Subcutaneous abdominal adipose tissue (tissue), 5 donors: ENCODE results near the gene SLC29A4.
"Not testable (repeated sequence)": the region's sequence is repeated elsewhere in the genome, so short reads cannot be mapped to it uniquely, and the experiment has no call there.

Experiments
- H3K27ac ChIP-seq: one replicate; pipeline ENCODE4 v1.7.0; 2013; ENCODE audit warnings: low read depth, mild to moderate bottlenecking, inconsistent platforms, low read length, moderate library complexity
- H3K27me3 ChIP-seq, 5 donors: one replicate each; pipeline ENCODE4 v1.7.0; 2013; ENCODE audit warnings: low read length in 5 of 5, inconsistent platforms in 1 of 5; ENCODE audit not compliant: control insufficient read depth in 5 of 5, insufficient read depth in 4 of 5
- H3K36me3 ChIP-seq, 5 donors: one replicate each; pipeline ENCODE4 v1.7.0; 2013; ENCODE audit warnings: low read length in 5 of 5; ENCODE audit not compliant: control insufficient read depth in 5 of 5, insufficient read depth in 5 of 5
- H3K4me1 ChIP-seq, 5 donors: one replicate each; pipeline ENCODE4 v1.7.0; 2013; ENCODE audit warnings: low read length in 5 of 5, mild to moderate bottlenecking in 3 of 5, moderate library complexity in 1 of 5; ENCODE audit not compliant: control insufficient read depth in 5 of 5, insufficient read depth in 5 of 5
- H3K4me3 ChIP-seq, 5 donors: one replicate each; pipeline ENCODE4 v1.7.0; 2013; ENCODE audit warnings: low read length in 5 of 5, low read depth in 1 of 5
- H3K9ac ChIP-seq, 5 donors: one replicate each; pipeline ENCODE4 v1.7.0; 2013; ENCODE audit warnings: low read length in 5 of 5, mild to moderate bottlenecking in 4 of 5, moderate library complexity in 3 of 5
- H3K9me3 ChIP-seq, 5 donors: one replicate each; pipeline ENCODE4 v1.7.0; 2013; ENCODE audit warnings: low read length in 5 of 5; ENCODE audit not compliant: control insufficient read depth in 5 of 5
- donor health status: healthy.
- donor health status: healthy.
- donor health status: healthy.
- donor health status: healthy.
- donor health status: healthy.

Gene SLC29A4

GRCh38 chr7:5284304-5285281 lies 1.9 kb downstream of the SLC29A4 start:
- H3K4me1 ChIP-seq: peaks cover 0 to 20% (median 17%) of the 10 kb centered on the region in 5 donors
- peaks cover 0 to 2% (median 0%) of the 10 kb centered on the region in 5 donors for H3K36me3 ChIP-seq
- peaks cover 0 to 3% (median 0%) of the 10 kb centered on the region in 5 donors for H3K27me3 ChIP-seq
- peak overlapping the region in 3 of 5 donors; percentile 42 to 61 (median 49) for H3K4me3 ChIP-seq
- H3K27ac ChIP-seq: peak overlapping the region; percentile 30
- no peaks in the 10 kb centered on the region for H3K9me3 ChIP-seq
- peak overlapping the region in 1 of 5 donors; percentile 41 for H3K9ac ChIP-seq

- Histone ChIP-seq H3K36me3 (peaks cover 0 to 19% (median 11%) of the 10 kb centered on the region in 5 donors), H3K4me1 (peaks cover 0 to 20% (median 17%) of the 10 kb centered on the region in 5 donors), H3K27me3 (peaks cover 0 to 3% (median 0%) of the 10 kb centered on the region in 5 donors), H3K27ac (no peak overlapping the region), H3K9me3 (no peaks in the 10 kb centered on the region), H3K9ac (no peak overlapping the region), H3K4me3 (no peak overlapping the region)
Observed at GRCh38 chr7:5286933-5287332, 4.2 kb downstream of the SLC29A4 start.

GRCh38 chr7:5287373-5287772 lies 4.6 kb downstream of the SLC29A4 start:
- H3K9ac ChIP-seq, H3K27me3 ChIP-seq, H3K4me3 ChIP-seq, H3K27ac ChIP-seq, H3K9me3 ChIP-seq: not testable (repeated sequence)
- H3K4me1 ChIP-seq: peaks cover 0 to 20% (median 17%) of the 10 kb centered on the region in 5 donors
- peaks cover 0 to 21% (median 11%) of the 10 kb centered on the region in 5 donors for H3K36me3 ChIP-seq

GRCh38 chr7:5287802-5288201 lies 5.1 kb downstream of the SLC29A4 start:
- no peaks in the 10 kb centered on the region for H3K9me3 ChIP-seq
- peaks cover 0 to 21% (median 11%) of the 10 kb centered on the region in 5 donors for H3K36me3 ChIP-seq
- H3K27ac ChIP-seq: no peak overlapping the region
- no peak overlapping the region for H3K9ac ChIP-seq
- H3K4me3 ChIP-seq: no peak overlapping the region
- H3K27me3 ChIP-seq: peaks cover 0 to 3% (median 0%) of the 10 kb centered on the region in 5 donors
- H3K4me1 ChIP-seq: peaks cover 0 to 20% (median 17%) of the 10 kb centered on the region in 5 donors

- H3K27me3 ChIP-seq, H3K4me3 ChIP-seq, H3K9me3 ChIP-seq, H3K9ac ChIP-seq, H3K27ac ChIP-seq: not testable (repeated sequence)
- Histone ChIP-seq H3K36me3 (peaks cover 0 to 21% (median 11%) of the 10 kb centered on the region in 5 donors), H3K4me1 (peaks cover 0 to 18% (median 15%) of the 10 kb centered on the region in 5 donors)
Observed at GRCh38 chr7:5288560-5288959, 5.8 kb downstream of the SLC29A4 start.

- H3K9me3 ChIP-seq: peaks cover 0 to 3% (median 0%) of the 10 kb centered on the region in 5 donors
- H3K4me3 ChIP-seq: no peak overlapping the region
- peaks cover 0 to 21% (median 13%) of the 10 kb centered on the region in 5 donors for H3K36me3 ChIP-seq
- no peak overlapping the region for H3K9ac ChIP-seq
- H3K4me1 ChIP-seq: peaks cover 0 to 10% (median 8%) of the 10 kb centered on the region in 5 donors
- peaks cover 0 to 2% (median 0%) of the 10 kb centered on the region in 5 donors for H3K27me3 ChIP-seq
- H3K27ac ChIP-seq: no peak overlapping the region
Observed at GRCh38 chr7:5289355-5289754, 6.6 kb downstream of the SLC29A4 start.

DNA sequence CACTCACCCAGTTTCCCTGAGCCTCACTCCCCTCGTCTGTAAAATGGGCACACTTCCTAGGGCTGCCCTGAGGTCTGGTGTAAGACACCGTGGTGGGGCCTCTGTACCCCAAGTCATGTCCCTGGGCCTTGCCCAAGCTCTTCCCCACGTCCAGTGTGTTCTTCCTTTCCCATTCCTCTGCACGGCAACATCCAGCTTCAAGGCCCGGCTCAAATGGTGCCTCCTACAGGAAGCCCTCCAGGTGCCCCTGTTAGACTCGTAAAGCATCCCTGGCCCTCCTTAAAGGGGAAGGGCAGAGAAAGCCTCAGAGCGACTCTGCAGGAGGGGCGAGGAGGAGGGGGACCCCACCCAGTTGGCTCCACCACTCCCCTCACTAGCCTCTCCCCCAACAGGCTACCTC lies 8.6 kb downstream of the SLC29A4 start:
- Histone ChIP-seq H3K9me3 (peaks cover 0 to 5% (median 0%) of the 10 kb centered on the region in 5 donors), H3K4me1 (no peaks in the 10 kb centered on the region), H3K4me3 (no peak overlapping the region), H3K36me3 (peaks cover 0 to 31% (median 21%) of the 10 kb centered on the region in 5 donors), H3K27me3 (peaks cover 0 to 5% (median 0%) of the 10 kb centered on the region in 5 donors), H3K27ac (no peak overlapping the region), H3K9ac (no peak overlapping the region)

DNA sequence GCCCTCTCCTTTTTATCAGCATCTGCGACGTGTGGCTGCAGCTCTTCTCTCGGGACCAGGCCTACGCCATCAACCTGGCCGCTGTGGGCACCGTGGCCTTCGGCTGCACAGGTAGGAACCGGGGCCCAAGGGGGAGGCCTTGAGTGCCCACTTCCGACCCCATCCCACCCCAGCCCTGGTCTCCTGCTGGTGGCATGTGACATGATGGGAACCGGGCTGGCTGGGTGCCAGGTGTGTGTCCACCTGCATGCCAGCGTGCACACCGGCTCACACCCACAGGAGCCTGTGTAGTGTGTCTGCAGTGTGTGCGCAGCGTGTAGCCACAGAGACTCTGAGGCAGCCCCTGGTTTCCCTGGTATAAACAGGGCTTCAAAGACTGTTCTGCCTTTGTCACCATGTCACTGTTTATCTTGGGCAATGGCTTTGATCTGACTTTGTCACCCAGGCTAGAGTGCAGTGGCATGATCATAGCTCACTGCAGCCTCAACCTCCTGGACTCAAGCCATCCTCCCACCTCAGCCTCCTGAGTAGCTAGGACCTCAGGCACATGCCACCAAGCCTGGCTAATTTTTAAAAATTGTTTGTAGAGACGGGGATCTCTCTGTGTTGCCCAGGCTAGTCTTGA lies 9.1 kb downstream of the SLC29A4 start:
- not testable (repeated sequence) for H3K27me3 ChIP-seq, H3K9ac ChIP-seq, H3K9me3 ChIP-seq, H3K4me3 ChIP-seq, H3K4me1 ChIP-seq, H3K27ac ChIP-seq
- peaks cover 0 to 31% (median 21%) of the 10 kb centered on the region in 5 donors for H3K36me3 ChIP-seq

DNA sequence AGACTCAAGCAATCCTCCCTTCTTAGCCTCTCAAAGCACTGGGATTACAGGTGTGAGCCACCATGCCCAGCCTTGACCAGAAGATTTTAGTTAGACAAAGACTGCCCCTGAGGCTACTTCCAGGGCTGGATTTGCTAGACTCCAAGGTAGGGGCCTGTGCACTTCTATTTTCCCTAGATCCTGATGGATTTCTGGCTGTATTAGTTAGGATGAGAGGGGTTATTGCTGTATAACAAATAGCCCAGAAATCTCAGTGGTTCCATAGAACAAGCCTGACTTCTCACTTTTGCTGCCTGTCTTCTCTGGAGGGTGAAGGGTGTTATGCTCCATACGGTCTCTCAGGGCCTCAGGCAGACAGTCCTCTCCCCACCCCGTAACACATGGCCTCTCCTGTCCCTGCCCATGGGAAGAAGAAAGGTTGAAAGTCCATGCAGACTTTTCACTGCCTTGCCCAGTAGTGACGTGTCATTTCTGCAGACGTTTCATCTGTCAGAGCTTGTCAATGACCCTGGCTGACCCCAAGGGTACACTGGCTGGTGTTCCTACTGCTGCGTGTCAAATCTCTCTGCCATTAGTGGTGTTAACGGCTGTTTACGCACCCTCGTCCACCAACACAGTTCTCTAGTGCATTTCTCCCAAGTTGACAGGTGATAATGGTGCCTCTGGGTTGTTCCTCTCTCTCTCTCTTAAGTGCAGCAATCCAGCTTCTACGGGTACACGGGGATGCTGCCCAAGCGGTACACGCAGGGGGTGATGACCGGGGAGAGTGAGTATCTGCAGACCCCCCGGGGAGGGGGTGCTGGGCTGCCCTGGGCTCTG lies 11.6 kb downstream of the SLC29A4 start:
- Histone ChIP-seq H3K9me3 (peaks cover 0 to 5% (median 0%) of the 10 kb centered on the region in 5 donors), H3K36me3 (peaks cover 0 to 36% (median 25%) of the 10 kb centered on the region in 5 donors), H3K4me1 (peaks cover 0 to 7% (median 0%) of the 10 kb centered on the region in 5 donors), H3K9ac (no peak overlapping the region), H3K4me3 (no peak overlapping the region), H3K27me3 (peaks cover 0 to 9% (median 0%) of the 10 kb centered on the region in 5 donors), H3K27ac (no peak overlapping the region)
